T-helper 1 cell treated with Interleukin-12 subunit alpha and Interleukin-12 subunit beta and Interleukin-4 antibody, amounts not matched to agents 30 ng/mL and 1 ng/mL, for 36 hours (primary cell): ENCODE data around the gene GALNT13. TPM values are rescaled to one million over a fixed set of nuclear protein-coding genes. Genes with fewer than 3 reads are reported as not detected.
"Not testable (repeated sequence)": the region's sequence is repeated elsewhere in the genome, so short reads cannot be mapped to it uniquely, and the experiment has no call there.

Experiments
- intact Hi-C: fragments of 100-400 bp; cut with micrococcal nuclease; formaldehyde crosslinking; loops from one replicate; pipeline ENCODE4 v1.15.1; 2024
- total RNA-seq: library from RNA; stranded (reverse); gene quantifications from 2 replicates; pipeline ENCODE4 v1.2.3, GENCODE V29; 2022

GALNT13 gene
- total RNA-seq, 1 donor from 2014 or later = not detected

GRCh38 chr2:154470376-154470775 is 598.7 kb downstream of the GALNT13 start:
- intact Hi-C loops = no loop called here

- intact Hi-C loops = not testable (repeated sequence)
Measured at GRCh38 chr2:154471492-154471891, 599.8 kb downstream of the GALNT13 start.

- intact Hi-C loops = no loop called here
Measured at GRCh38 chr2:154477319-154477718, 605.6 kb downstream of the GALNT13 start.

- intact Hi-C loops = no loop called here
Measured at GRCh38 chr2:154480521-154480920, 608.8 kb downstream of the GALNT13 start.

DNA sequence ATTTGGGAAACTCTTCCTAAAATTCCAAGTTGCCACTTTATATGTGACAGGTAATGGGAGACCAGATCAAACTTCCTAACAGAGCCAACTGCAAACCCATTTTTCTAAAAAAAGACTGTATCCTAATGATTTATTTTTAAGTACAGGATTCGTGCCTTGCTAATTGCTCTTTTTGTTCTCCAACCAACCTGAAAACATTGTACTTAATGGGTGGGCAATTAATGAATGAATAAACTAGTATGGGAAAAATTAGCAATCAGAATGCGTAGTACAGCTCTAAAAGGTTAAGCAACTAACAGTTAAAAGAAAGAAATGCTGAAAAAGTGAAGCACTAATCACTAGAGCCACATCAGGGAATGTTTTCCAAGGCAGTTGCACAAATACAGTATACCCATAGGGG is 609.6 kb downstream of the GALNT13 start:
- intact Hi-C loops = no loop called here

DNA sequence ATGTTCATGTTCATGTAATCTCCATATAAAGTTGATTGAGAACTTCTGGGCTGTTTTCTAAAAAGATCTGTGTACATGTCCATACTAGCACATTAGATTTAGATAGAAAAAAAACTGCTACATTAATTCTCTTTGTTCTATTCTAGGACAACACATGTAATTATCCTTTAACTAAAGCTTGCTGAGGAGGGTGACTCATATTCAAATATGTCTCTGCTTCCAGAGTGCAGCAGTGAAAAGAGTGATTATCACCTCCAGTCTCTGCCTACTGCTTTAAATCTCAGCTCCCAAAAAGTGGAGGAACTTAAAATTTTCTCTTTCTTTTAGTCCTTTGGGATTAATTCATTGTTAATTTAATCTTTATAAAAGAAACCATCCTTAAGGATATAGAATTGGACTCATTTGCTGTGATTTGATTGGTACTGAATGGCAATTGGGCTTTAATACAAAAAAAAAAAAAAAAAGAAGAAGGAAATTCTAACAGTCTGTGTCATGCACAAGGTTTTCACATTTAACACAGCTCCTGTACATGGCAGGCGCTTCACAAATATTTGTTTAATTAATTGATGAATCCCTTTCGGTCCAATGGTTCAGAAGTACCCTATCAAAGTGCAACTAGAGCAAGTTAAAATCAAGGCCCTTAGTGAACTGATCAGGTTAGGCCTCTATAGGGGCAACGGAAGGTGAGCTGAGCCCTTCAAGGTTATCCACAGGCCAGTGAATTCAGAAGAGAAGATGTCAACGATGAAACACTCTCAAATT is 612.8 kb downstream of the GALNT13 start:
- intact Hi-C loops = no loop called here

DNA sequence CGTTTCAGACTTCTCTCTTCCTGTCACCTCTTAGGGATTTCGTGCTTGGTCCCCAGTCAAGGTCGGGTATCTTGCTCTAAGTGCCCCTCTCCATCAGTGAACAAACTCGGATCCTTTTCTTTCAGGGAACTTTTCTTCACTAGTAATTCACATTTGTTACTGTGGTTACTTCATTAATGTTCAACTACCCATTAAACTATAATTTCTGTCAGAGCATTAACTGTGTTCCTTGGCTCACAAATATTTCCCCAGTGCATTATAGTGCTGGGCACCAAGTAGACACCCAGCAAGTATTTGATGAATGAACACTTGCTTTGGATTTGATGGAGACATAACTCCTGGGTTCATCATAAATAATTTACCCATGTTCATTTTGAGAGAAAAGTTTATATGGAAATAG is 617.1 kb downstream of the GALNT13 start:
- intact Hi-C loops = no loop called here

- intact Hi-C loops = no loop called here
Measured at GRCh38 chr2:154489266-154489858, 617.6 kb downstream of the GALNT13 start.

- intact Hi-C loops = no loop called here
Measured at GRCh38 chr2:154490530-154490929, 618.8 kb downstream of the GALNT13 start.

- intact Hi-C loops = no loop called here
Measured at GRCh38 chr2:154495455-154495868, 623.7 kb downstream of the GALNT13 start.

DNA sequence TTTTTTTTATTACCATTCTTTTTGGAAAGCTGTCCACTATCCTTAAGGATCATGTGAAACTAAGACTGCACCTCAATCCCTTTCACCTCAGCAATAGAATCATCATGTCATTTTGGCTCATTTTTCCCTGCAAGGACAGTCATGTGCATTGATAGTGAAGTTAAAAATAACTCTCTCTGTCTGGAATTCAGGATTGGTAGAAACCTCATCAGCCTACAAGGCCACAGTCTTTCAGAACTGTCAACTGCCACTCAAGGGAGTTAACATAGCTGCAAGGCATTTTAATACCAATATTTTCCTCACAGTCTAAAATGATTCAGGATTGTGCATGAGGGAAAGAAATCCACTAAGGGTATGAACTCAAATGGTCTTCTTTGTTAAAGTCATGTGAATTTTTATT is 625.3 kb downstream of the GALNT13 start:
- intact Hi-C loops = no loop called here
